22Rv1 (cell line): ENCODE data around the gene ANO7.

Source experiments
- H3K27ac ChIP-seq: fragments of 450-650 bp; 2 replicates; pipeline ENCODE4 v1.5.1; 2017
- ZFX ChIP-seq: fragments of 450-650 bp; IDR thresholded peaks from 2 replicates; pipeline ENCODE4 v1.6.1; 2017; ENCODE audit warnings: antibody characterized with exemption, borderline replicate concordance
- TF ChIP-seq, protein P1 (sequence below): fragments of 450-650 bp; IDR thresholded peaks from 2 replicates; pipeline ENCODE4 v1.5.1; 2017; ENCODE audit warnings: mild to moderate bottlenecking

The ANO7 gene

DNA sequence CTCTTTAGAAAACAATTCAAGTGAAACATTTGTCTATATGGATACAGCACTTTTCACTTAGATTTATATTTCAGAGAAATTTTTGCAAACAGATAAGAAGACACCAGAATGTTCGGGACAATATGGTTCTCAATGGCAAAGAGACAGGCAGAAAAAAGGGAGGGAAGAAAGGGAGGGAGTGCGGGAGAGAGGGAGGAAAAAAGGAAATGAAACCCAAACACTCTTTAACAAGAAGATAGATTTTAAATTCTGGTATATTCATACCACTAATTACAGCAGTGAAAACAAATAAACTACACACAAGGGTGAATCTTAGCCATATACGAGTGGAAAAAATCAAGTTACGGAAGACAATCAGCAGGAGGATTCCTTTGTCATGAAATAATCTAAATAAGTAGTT lies 42.2 kb upstream of the ANO7 start:
- TF ChIP-seq ZFX: no peak
- TF ChIP-seq, protein P1, sequence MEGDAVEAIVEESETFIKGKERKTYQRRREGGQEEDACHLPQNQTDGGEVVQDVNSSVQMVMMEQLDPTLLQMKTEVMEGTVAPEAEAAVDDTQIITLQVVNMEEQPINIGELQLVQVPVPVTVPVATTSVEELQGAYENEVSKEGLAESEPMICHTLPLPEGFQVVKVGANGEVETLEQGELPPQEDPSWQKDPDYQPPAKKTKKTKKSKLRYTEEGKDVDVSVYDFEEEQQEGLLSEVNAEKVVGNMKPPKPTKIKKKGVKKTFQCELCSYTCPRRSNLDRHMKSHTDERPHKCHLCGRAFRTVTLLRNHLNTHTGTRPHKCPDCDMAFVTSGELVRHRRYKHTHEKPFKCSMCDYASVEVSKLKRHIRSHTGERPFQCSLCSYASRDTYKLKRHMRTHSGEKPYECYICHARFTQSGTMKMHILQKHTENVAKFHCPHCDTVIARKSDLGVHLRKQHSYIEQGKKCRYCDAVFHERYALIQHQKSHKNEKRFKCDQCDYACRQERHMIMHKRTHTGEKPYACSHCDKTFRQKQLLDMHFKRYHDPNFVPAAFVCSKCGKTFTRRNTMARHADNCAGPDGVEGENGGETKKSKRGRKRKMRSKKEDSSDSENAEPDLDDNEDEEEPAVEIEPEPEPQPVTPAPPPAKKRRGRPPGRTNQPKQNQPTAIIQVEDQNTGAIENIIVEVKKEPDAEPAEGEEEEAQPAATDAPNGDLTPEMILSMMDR: no peak
- H3K27ac ChIP-seq: no peak overlapping the region

DNA sequence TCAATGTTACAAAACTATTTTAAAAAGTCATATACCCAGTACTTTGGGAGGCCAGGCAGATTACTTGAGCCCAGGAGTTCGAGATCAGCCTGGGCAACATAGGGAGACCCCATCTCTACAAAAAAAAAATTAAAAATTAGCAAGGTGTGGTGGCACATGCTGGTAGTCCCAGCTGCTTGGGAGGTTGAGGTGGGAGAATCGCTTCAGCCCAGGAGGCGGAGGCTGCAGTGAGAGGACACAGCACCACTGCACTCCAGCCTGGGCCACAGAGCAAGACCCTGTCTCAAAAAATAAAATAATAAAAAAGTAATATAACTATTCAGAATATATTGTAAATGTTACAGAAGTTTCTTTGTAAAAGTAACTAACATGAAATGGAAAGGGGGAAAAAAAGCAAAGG lies 41.1 kb upstream of the ANO7 start:
- TF ChIP-seq, protein P1: no peak
- TF ChIP-seq ZFX: no peak
- no peak overlapping the region for H3K27ac ChIP-seq

DNA sequence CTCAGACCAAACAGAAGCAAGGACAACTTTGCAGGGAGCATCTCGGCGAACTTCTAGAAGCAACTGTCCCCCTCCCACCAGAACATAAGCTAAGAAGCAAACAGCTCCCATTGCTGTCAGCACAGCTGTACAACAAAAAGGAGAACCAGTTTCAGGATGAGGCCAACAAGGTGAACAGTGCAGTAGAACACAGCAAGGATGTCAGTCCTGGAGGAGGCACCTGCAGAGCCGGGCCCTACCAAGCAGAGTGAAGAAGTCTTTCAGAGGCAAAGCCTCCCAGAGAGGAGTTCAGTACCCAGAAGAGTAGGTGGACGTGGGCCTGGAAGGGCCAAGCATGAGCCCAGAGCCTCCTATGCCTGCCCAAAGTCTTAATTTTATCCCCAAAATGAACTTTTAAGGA lies 40.2 kb upstream of the ANO7 start:
- no peak for TF ChIP-seq ZFX
- TF ChIP-seq, protein P1: no peak

DNA sequence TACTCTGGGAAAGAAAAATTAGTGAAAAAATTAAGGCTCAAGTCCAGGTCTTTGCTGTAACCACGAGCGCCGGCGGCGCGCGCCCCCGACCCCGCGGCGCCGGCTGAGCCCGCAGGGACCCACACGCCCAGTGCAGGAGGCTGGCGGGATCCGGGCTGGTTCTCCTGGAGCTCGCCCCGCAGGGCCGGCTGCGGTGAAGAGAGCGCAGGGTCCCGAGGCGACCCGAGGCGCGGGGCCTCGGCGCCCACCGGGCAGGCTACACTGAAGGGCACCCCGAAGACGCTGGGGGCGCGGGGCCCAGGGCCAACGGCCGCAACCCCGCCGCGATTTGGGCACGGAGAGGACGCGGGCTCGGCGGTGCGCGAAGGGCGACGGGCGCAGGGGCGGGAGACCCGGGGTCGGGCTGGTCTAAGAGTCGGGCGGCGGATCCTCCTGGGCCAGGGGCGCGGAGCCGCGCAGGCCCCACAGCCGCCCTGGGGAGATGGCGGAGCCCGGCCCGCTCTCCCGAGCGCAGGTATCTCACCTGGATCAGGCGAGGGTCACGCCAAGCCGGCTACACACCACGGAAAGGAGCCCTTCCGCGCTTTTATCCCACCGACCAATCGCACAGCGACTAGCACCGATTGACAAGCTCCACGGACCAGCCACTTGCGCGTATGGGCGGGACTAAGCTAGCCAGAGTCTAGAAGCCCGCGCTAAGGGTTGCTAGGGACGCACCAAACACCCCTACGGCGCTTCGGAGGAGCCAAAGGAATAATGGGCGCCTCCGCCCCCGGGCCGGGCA lies 39.4 kb upstream of the ANO7 start, which contains the start of gene PASK:
PASK (minus strand) TSS at position 582 of the 784 bp plus-strand sequence. CDS start 6,440 bp downstream, outside the sequence.
- H3K27ac ChIP-seq: peak within 1 kb of the TSS; percentile 88
- no peak for TF ChIP-seq ZFX
- TF ChIP-seq, protein P1: no peak

More for the DNA sequence above, 40.2 kb upstream of the ANO7 start:
- H3K27ac ChIP-seq: peak overlapping the region; percentile 88

DNA sequence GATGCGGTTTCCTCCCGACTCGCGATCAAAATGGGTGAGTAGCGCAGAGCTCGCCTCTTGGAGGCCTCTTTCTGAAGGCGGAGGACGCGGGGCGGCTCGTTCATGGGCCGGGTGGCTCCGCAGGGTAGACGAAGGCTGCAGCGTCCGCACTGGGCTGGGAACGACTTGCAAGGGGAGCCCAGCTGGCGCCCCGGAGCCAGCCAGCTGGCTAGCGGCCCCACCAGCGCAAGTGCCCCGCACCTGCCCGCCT lies 38.9 kb upstream of the ANO7 start:
- TF ChIP-seq, protein P1: no peak
- TF ChIP-seq ZFX: no peak
- H3K27ac ChIP-seq: peak overlapping the region; percentile 88

DNA sequence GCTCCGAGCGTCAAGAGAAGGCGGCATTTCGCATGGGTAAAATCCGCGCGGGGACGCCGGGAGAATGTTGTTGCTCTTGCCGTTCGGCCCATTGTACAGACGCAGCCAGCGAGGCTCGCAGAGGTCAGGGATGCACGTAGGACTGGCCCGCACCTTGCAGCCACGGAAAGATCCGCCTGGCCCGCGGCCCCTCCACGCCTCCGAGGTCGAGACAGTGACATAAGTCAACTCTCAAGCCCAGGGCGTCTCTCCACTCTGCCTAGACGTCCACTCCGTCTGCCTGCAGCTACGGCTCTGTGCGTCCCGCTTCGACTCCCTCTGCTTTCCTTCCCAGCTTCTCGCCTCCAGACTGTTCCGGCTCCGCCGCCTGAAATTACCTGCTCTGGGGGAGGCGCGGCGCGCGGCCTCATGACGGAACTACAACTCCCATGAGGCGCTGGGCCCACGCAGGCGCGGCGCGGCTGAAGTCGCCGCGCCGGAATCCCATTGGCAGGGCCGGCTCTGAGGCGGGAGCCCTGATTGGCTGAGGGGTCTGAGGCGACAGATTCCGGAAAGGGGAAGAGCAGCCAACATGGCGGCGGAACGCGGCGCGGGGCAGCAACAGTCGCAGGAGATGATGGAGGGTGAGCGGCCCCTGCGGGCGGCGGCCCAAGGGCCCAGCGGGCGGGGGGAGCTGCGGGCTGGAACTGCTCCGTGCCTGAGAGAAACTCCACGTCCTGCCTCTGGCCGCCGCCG lies 38.4 kb upstream of the ANO7 start, which contains the start of gene PPP1R7:
PPP1R7 (plus strand) TSS at position 543 of the 735 bp plus-strand sequence; CDS start at position 572, 29 bp downstream.
- H3K27ac ChIP-seq: peak within 1 kb of the TSS; percentile 88

More for the DNA sequence above, 38.4 kb upstream of the ANO7 start, which contains the start of gene PPP1R7:
- TF ChIP-seq ZFX: no peak
- TF ChIP-seq, protein P1: no peak
